HG02763 (cell line): ENCODE measurements around the gene KBTBD13.

Source experiments
- ATAC-seq: cut with Tn5 transposase; IDR thresholded peaks from one replicate; pipeline ENCODE4 v1.9.1; 2021; ENCODE audit warnings: mild to moderate bottlenecking, moderate library complexity; ENCODE audit not compliant: unreplicated experiment

KBTBD13 gene

DNA sequence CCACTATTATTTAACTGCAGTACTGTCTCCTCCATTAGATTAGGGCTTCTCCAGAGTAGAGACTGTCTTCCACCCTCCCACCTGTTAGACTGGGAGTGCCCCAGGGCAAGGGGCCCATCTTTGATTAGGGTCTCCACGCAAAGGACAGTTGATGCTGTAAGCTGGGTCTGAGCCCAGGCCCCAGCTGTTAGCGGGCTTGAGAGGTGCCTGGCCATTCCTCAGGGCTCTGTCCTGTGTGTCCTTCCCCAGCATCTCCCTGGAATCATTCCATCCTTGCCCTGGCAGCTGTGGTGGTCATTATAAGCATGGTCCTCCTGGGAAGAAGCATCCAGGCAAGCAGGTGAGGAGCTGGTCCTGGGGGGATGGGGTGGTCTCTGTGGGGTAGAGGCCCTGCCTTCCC is 25.3 kb upstream of the KBTBD13 start:
- no peak for ATAC-seq

DNA sequence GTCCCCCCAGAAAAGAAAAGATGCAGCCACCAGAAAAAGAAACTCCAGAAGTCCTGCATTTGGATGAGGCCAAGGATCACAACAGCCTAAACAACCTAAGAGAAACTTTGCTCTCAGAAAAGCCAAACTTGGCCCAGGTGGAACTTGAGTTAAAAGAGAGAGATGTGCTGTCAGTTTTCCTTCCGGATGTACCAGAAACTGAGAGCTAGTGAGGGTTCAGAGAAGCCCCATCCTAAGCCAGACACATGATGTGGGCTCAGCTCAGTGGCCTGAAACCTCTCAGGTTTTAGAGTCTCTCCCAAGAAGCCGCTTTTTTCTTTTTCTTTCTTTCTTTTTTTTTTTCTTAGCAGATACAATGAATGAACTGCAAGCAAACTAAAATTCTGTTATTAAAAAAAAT is 23.6 kb upstream of the KBTBD13 start:
- ATAC-seq = no peak

DNA sequence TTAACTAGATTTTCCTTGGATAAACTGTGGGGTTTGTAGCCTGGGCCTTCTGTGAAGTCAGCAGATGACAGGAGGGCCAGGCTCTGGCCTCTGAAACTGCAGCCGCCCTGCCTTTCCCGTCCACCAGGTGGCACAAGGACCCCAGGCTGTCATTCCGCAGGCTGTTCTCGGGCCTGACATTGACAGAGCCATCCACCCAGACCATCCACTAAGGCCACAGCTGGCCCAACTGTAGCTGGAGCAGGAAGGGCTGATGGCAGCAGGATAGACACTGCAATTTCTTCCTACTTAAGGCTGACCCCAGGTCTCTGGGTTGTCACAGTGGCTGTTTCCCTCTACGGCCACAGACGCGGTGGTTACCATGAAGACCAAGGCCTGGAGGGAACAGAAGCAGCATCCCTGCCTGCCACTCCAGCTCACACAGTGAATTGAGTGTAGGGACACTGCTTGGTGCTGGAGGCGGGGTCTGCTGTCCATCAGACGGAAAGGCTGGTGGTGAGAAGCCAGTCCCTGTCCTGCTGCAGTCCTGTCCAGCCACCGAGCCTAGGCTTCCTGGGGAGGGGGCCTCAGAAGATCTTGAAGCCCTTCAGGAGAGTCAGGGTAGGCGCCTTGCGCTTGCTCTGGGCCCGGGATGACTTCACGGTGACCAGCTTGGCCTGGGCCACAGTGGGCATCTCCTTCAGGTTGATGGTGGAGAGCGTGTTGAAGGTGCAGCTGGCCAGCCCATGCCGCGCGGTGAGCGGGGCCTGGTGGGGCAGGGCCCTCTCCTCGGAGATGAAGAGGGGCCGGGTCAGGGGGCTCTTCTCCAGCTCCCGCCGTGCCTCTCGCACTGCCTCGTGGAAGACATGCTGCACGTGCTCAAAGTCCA is 22.0 kb upstream of the KBTBD13 start:
- ATAC-seq = no peak

DNA sequence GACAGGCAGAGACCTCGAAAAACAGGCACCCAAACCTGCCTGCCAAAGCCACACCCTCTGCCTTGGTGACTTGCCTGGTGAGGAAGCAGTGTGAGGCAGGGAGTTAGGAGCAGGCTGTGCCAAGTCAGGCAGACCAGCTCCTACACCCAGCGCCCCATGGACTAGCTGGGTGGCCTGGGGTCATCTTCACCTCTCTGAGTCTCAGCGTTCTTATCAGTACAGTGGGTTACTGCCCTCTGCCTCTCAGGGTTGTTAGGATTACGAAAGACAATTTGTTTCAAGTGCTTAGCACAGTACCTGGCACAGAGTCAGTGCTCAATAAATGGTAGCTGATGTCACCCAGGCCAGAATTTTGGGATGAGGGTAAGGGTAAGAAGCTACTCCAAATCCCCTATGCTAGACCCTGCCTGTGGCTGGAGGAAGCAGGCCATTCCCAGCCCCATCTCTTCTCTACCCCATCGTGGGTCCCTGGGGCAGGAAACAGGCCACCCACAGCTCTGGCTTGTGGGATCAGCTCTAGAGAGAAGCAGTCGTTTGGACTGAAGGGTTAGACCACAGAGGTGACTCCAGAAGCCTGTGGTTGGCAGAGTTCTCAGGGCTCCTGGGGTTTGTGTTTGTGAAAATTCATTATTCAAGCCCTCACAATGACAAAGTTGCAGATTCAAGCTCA is 21.2 kb upstream of the KBTBD13 start:
- no peak for ATAC-seq

DNA sequence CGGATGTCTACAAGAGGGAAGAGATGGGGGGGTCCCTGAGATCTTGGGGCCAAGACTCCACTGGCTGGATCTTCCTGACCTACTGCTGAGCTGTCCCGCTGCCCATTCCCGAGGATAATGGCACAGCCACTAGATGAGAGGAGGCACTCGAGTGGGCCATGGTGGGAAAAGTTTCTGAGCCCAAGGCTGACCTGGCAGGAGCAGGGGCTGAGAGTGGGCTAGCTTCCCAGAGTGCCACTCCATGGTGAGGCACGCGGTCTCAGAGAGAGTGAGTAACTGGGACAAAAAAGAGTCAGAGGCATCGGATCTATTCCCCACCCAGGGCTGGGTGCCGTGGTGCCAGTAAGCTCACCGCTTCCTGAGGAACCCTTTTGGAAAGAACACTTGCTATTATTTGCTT is 20.4 kb upstream of the KBTBD13 start:
- ATAC-seq = no peak

- ATAC-seq = no peak
Measured at GRCh38 chr15:65056868-65057548, 19.5 kb upstream of the KBTBD13 start.

DNA sequence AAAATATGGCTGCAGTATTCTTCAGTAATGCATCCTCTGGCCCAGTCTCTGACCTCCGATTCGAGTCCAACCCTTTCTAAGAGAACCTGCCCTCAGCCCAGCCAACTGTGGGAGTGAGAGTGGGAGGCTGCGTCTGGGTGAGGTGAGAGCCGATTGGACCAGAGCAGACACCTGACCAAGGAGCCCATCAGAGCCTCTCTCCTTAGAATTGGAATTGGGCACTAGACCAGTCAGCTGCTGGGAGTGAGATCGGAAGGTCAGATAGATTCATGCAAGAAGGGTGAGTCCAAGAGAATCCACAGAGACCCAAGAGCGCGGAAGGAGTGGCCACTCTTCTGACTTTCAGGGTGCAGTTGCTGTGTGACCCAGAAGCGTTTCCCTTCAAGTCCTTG is 19.0 kb upstream of the KBTBD13 start:
- ATAC-seq = no peak

DNA sequence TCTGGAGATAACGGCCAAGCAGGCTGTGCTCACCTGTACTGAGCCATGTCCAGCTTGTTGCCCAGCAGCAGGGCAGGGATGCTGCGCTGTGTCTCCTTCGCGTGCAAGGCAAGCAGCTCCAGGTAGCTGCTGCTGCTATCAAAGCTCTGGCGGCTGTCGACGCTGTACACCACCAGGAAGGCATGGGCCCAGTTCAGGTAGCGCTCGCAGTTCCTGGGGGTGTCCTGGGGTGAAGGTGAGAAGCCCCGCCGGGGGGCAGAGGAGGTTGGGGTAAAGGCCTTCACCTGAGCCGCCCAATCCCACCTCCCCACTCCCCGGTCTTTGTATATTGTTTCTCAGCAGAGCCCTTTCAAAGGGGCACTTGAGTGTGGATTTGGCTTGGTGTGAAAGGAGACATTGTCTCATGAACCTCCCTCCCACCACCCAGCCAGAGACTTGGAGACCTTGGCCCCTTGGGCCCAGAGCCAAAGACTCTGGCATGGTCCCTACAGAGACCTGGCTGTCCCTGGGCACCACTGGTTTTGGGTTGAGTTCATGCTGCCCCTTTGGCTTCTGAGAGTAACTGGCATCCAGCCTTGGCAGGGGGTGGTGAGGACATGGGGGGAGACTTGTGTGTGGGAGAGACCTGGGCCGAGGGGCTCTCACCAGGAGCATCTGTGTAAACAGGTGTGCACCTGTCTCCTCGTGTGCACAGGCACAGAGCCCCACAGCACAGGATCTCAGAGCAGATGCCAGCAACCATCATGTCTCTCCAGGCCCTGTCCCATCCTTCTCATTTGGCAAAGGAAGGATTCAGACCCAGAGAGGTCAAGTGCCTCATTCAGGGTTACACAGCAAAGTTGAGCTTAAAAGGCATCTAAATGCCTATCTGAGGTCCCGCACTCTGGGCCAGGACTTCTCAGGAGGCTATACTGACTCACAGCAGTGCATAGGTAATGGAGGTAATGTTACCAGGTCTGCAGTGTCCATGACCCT is 17.9 kb upstream of the KBTBD13 start:
- no peak for ATAC-seq

GRCh38 chr15:65059369-65059750 is 17.2 kb upstream of the KBTBD13 start:
- ATAC-seq = no peak

DNA sequence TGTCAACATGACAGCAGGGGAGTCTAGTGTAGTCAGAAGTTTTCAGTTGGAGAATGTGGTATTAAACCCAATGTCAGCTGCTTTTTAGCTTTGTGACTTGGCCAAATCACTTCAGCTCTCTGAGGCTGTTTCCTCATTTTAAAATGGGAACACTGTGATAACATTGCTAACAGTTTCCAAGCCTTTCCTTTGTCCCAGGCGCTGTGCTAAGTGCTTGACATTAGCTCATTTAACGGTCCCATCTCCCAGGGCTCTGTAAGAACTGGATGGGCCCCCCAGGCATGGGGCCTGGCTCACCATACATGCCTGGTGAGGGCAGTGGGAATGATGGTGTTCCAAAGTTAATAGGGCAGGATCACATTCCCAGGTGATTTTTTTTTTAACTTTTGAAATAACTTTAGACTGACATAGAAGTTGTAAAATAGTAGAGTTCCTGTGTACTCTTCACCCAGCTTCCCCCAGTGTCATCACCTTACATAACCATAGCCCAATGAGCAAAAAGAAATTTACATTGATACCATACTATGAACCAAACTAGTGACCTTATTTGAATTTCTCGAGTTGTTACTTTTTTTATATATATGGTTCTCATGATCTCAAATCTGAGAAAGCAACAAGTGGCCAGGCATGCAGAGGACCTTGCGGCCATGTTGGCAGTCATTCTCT is 16.5 kb upstream of the KBTBD13 start:
- no peak for ATAC-seq

- ATAC-seq = no peak
Measured at GRCh38 chr15:65060641-65061397, 15.7 kb upstream of the KBTBD13 start.

GRCh38 chr15:65062061-65062460 is 14.5 kb upstream of the KBTBD13 start:
- ATAC-seq = no peak

- no peak for ATAC-seq
Measured at GRCh38 chr15:65062726-65063125, 13.8 kb upstream of the KBTBD13 start.

- ATAC-seq = no peak
Measured at GRCh38 chr15:65066001-65066634, 10.4 kb upstream of the KBTBD13 start.

DNA sequence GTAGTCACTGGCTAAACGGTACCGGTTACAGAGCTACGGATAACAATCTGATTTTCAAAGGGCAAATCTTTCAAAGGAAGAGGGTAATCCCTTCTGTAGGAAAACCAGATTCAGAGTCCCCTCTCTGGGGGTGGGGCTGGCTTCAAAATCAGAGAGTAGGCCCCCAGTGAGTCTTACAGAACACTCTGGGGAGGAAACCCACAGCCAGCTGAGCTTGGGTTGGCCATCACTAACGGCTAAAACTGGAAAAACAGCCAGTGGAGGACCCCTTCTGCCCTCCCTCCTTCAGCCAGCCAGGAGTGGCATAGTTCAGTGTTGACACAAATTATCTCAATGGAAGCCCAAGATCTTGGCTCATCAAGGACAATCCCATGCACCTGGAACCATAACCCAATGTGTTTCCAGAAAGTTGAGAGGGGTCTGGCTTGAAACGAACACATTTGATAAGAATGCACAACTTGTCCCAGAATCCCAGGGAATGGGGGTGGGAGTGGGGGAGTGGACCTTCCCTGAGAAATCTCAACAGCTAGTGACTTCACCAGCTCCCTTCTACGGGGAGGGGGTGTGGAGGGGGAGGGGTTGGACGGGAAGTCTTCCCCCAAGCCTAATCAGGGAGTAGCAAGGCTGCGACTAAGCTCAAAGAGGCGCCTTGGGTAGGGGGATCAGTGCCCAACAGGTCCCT is 9.8 kb upstream of the KBTBD13 start:
- no peak for ATAC-seq

GRCh38 chr15:65067317-65067644 is 9.3 kb upstream of the KBTBD13 start:
- ATAC-seq = no peak

DNA sequence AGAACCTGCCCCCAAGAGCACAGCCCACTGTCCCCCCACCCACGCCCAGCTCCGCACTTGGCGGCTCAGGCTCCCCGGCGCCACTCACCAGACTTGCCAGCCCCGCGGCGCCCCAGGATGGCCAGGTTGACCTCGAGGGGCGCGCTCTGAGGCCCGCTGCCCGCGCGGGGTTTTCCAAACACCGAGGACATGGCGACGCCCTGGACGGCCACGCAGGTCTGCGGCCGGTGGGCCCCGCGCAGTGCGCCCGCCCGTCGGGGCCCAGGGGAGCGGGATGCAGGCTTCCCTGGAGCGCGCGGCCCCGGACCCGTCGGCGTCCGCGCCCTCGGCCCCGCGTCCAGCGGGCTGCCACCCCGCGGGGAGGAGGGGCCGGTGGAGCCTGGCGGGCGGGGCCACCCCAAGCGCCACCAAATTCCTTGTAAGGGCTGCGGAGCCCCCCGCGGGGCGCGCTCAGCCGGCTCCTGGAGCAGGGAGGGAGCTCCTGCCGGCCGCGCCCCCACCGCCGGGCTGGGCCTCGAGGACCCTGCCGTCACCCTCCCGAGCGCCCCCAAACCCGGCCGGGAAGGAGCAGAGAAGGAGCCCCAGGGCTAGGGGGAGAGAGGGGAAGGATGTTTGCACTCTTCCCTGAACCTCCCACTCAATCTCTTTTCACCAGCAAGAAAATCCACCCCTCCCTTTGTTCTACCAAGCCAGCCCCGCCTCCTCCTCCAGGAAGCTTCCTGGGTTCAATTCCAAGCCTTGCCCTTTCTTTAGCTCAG is 8.7 kb upstream of the KBTBD13 start, which contains the start of gene RASL12:
Gene RASL12 (minus strand): TSS at position 347 of the 758 bp plus-strand sequence. CDS start 156 bp downstream, at position 191.
- no peak for ATAC-seq

DNA sequence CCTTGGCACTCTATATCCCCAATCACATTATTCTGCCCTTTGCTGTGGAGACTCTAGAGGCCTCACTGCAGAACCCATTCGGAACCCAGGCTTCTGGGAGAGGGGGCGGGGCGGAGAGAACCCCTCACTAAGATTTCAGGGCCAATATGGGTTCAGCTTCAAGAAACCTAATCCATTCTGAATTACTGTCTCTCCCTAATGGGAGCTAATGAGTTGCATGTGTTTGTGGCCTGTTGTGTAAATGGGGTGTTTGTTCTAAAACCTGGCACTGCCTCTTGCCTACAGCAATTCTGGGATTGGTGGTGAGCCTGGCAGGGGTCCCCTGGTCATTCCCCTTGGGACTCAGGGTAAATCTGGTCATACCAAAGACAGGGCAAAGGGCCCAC is 8.2 kb upstream of the KBTBD13 start:
- ATAC-seq = no peak
